Inferior parietal cortex (tissue), 1 donor: ENCODE results near the gene TSPOAP1.
"Not testable (repeated sequence)": the region's sequence is repeated elsewhere in the genome, so short reads cannot be mapped to it uniquely, and the experiment has no call there.

Experiments
- DNase-seq: peaks from one replicate; pipeline ENCODE4 v3.0.0-alpha.2; 2016; ENCODE audit errors: extremely low spot score

Gene TSPOAP1

GRCh38 chr17:58360296-58361063 lies 31.9 kb upstream of the TSPOAP1 start:
- no peak for DNase-seq

- no peak for DNase-seq
Observed at GRCh38 chr17:58358408-58359172, 30.0 kb upstream of the TSPOAP1 start.

GRCh38 chr17:58357312-58358297 lies 29.0 kb upstream of the TSPOAP1 start:
- DNase-seq = no peak

- DNase-seq = no peak
Observed at GRCh38 chr17:58356231-58356630, 27.6 kb upstream of the TSPOAP1 start.

- no peak for DNase-seq
Observed at GRCh38 chr17:58354541-58355216, 26.1 kb upstream of the TSPOAP1 start.

- no peak for DNase-seq
Observed at GRCh38 chr17:58353389-58353825, 24.8 kb upstream of the TSPOAP1 start.

GRCh38 chr17:58352596-58353388 lies 24.2 kb upstream of the TSPOAP1 start:
- DNase-seq = no peak

- DNase-seq = peak; percentile 95
Observed at GRCh38 chr17:58351831-58352595, 23.4 kb upstream of the TSPOAP1 start, which contains the start of gene SUPT4H1. Gene SUPT4H1 (minus strand): TSS chr17:58352201. CDS start chr17:58352135, 66 bp downstream.

GRCh38 chr17:58351182-58351581 lies 22.6 kb upstream of the TSPOAP1 start:
- DNase-seq = no peak

- DNase-seq = no peak
Observed at GRCh38 chr17:58348038-58348437, 19.4 kb upstream of the TSPOAP1 start.

GRCh38 chr17:58345500-58345899 lies 16.9 kb upstream of the TSPOAP1 start:
- no peak for DNase-seq

GRCh38 chr17:58344791-58345157 lies 16.2 kb upstream of the TSPOAP1 start:
- no peak for DNase-seq

- DNase-seq = no peak
Observed at GRCh38 chr17:58344047-58344790, 15.6 kb upstream of the TSPOAP1 start.

GRCh38 chr17:58343131-58343530 lies 14.5 kb upstream of the TSPOAP1 start:
- no peak for DNase-seq

GRCh38 chr17:58341861-58342475 lies 13.4 kb upstream of the TSPOAP1 start:
- no peak for DNase-seq

- DNase-seq = not testable (repeated sequence)
Observed at GRCh38 chr17:58341136-58341860, 12.7 kb upstream of the TSPOAP1 start.

GRCh38 chr17:58340405-58340876 lies 11.8 kb upstream of the TSPOAP1 start:
- no peak for DNase-seq
